ENCODE data around the gene B3GNT5.

B3GNT5 gene

DNA sequence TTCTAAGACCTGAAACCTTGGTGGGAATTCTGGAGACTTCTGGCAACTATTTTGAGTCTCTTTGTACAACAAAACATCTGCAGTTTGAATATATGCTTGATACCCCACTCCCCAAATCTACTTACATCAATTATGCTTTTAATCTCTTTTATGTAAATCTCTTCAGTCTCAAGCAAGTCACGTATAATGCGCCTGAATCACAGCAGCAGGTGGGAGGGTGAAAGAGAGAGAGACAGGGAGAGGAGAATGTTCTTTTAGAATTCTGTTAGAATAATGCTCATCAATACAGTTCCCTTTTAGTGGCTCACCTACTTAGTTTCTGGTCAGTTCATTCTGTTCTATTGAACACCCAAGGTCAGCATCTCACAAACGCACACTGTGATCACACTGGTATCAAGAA lies 22.2 kb upstream of the B3GNT5 start:
- DNase-seq (ENCODE audit: low read depth), result no peak

DNA sequence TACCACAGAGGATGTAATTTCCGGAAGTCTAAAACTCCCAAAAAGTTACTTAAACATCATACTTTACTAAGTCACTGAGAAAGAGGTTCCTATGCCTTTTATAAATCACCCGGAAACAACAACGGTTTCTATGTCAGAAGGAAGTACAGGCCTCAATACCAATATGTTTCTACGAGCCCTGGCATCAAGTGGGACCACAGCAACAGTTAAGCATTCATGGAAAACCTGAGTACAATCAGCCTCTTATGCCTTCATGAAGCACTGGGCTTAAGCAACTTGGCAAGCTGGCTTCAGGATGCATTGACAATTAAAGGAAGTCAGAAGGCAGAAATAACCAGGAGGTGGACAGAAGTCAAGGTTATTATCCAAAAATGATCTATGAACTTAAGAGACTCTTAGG lies 19.1 kb upstream of the B3GNT5 start:
- no peak for DNase-seq (ENCODE audit: low read depth)

GRCh38 chr3:183239046-183239445 lies 14.0 kb upstream of the B3GNT5 start:
- no peak for DNase-seq (ENCODE audit: low read depth)

- DNase-seq (ENCODE audit: low read depth), result no peak
Measured at GRCh38 chr3:183242431-183242830, 10.6 kb upstream of the B3GNT5 start.

- DNase-seq (ENCODE audit: low read depth), result no peak
Measured at GRCh38 chr3:183244219-183244618, 8.8 kb upstream of the B3GNT5 start.

- no peak for DNase-seq (ENCODE audit: low read depth)
Measured at GRCh38 chr3:183244981-183245476, 8.0 kb upstream of the B3GNT5 start.

DNA sequence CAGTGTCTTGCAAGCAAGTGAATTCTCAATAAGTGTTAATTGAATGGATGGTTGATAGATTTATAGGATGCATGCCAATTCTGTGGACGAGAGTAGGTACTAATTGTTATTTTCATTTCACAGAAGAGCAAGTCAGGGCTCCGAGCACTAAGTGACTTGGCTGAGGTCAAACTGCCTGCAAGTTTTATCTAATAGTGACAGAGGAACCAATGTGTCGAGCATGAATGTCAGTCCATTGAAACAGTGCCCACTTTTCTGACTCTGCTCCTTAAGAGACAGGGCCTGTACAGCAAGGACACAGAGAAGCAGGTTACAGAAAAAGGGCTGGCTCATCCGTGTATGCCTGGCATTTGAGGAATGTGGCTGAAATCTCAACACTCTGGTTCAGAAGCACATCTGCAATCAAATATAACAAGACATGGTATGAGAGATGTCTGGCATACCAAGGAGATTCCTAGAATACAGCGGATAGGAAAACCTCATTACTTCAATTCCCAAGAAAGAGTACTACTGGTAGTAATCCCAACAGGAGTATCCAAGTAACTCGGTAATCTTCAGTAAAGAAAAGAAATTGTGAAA lies 6.0 kb upstream of the B3GNT5 start:
- DNase-seq (ENCODE audit: low read depth), result no peak

GRCh38 chr3:183249006-183249718 lies 3.9 kb upstream of the B3GNT5 start:
- no peak for DNase-seq (ENCODE audit: low read depth)

- no peak for DNase-seq (ENCODE audit: low read depth)
Measured at GRCh38 chr3:183252118-183252782, 803 bp upstream of the B3GNT5 start.

DNA sequence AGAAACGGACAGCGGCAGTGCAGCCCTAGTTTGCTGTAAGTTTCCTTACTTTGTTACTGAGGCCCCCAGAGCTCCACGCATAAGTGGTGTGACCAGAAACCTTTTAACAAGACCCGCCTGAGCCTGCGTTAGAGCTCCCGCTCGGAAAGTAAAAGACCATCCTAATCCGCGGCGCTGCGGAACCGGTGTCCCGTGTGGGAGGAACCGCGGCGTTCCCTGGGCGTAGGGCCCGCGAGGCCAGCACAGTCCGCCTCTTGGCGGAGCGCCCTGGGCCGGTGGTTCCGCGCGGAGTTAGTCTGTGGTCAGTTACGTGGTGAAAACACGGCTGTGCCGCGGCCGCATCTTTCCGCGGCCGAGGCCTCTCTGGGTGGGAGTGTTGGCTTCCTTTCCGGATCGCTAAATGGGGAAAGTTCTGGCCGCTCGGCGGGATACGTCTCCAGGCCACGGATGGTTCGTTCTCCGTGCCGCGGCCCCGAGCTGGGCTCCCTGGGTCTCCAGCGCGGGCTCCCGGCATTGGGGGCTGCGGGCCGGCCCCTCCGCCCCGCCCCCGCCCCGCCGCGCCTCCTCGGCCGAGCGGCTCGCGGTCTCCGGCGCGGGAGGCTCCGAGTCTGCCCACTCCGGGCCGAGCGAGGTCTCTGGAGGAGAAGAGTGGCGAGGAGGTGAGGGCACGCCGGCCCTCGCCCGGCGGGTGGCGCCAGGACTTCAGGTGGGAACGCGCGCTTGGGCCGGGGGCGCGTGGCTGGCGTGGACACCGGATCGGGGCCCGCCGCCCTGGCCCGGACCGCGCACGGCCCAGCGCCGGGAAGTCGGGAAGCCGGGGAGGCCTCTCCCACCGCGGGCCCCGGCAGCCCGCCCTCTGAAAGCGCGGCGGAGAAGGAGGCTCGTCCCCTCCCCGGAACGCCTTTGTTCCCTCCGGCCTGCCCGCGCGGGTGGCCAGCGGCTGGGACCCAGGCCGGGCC lies 754 bp downstream of the B3GNT5 start:
- DNase-seq (ENCODE audit: low read depth), result no peak

- DNase-seq (ENCODE audit: low read depth), result no peak
Measured at GRCh38 chr3:183254487-183255347, 1.7 kb downstream of the B3GNT5 start.

DNA sequence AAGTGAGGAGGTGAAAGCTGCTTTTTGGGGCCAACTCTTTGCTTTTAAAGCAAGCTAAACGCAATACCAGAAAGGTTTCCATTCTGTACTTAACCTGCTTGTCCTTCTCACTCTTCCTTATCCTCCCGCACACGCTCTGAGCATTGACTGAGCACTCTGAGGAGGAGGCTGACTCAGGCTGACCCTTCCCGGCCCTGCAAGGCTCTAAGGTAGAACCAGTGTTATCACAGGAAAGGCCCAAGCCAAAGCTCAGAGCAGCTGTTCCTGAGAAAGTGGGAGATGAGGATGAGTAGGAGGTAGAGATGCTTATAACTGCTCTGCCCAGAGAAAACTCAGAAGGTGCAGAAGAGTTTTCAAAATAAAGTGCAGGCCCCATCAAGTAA lies 2.3 kb downstream of the B3GNT5 start:
- DNase-seq (ENCODE audit: low read depth), result no peak

GRCh38 chr3:183259087-183259486 lies 6.0 kb downstream of the B3GNT5 start:
- DNase-seq (ENCODE audit: low read depth), result no peak

DNA sequence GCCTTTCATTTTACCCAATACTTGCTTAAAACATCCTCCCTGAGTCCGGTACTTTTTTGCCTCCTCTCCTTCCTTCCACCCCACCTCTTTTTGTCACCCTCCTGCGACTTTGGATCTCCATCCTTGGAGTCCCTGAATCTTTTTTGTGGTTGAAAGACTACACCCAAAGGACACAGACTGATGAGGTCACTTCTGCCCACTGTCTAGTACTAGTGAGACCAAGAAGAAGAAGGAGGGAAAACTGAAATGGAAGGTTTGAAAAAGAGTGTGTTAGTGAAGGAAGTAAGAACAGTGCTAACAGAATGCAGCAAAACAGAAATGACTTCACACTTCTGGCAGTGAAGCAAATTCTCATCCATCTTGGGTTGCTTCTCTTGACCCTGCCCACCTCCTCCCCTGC lies 6.6 kb downstream of the B3GNT5 start:
- DNase-seq (ENCODE audit: low read depth), result no peak

DNA sequence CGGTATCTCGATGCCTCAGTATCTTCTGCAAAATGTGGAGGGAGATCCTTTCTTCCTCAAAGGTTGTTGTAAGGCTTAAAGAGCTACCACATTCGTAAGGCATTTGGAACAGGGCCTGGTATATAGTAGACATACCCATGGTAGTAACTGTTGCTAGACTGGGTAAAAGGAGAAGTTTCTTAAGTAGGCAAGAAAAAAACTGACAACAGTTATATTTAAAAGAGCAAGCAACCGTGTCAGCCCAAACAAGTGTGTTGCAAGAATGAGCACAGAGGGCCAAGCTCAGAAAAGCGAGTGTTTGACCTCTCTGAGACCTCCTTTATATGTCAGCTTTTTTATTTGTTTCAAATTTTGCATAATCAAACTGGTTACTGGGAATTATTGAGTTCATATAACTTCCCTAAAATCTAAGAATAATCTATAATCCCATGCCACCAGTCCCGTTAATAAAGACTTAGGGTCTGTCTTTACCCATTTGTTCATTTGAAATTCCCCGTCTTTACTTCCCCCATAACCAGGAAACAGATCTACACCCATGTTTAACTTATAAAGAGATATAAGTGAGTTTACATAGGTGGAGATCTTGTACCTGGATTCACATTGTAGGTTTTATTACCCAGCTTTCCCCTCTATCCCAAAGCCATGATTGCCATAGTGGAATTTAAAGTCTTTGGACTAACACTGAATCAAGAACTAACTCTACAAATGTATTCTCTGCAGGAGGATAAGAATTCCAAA lies 7.3 kb downstream of the B3GNT5 start:
- DNase-seq (ENCODE audit: low read depth), result no peak

GRCh38 chr3:183261151-183261724 lies 8.2 kb downstream of the B3GNT5 start:
- DNase-seq (ENCODE audit: low read depth), result no peak

GRCh38 chr3:183262875-183263378 lies 9.9 kb downstream of the B3GNT5 start:
- DNase-seq (ENCODE audit: low read depth), result no peak

GRCh38 chr3:183264268-183264667 lies 11.2 kb downstream of the B3GNT5 start:
- no peak for DNase-seq (ENCODE audit: low read depth)

DNA sequence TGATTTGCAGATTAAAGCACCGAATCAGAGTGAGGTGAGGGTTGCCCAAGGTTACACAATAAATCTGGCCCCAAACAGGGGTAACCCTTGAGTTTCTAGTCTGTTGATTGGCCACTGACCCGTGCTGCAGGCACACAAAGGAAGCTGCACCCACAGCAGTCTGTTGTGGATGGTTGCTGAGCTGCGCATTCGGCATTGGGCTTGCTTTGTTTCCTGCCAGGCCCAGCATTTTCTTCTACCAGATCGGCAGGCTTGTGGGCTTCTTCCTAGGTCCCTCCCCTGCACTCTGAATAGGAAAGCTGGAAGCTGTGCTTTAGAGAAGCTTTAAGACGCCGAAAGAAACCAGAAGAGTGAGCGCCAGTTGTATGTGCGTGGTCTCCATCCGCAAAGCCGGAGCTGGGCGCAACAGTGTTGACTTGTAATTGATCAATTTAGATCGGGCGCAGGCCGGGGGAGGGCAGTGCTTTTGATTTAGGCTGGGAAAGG lies 12.1 kb downstream of the B3GNT5 start:
- DNase-seq (ENCODE audit: low read depth), result no peak
